HepG2 (cell line): ENCODE data around the gene ZC3H12A. TPM values are rescaled to one million over a fixed set of nuclear protein-coding genes. Genes with fewer than 3 reads are reported as not detected.

ENCODE experiments used
- BATF2 ChIP-seq: sonication (generic); formaldehyde crosslinking; IDR thresholded peaks from 2 replicates; pipeline ENCODE4 v1.8.0; 2022; ENCODE audit warnings: mild to moderate bottlenecking, missing genetic modification reagents, moderate library complexity
- FOXK1 ChIP-seq: sonication (generic); formaldehyde crosslinking; IDR thresholded peaks from 2 replicates; pipeline ENCODE4 v1.4.0; 2020; ENCODE audit warnings: low read depth, missing genetic modification reagents, borderline replicate concordance
- HIC2 ChIP-seq: sonication (generic); formaldehyde crosslinking; IDR thresholded peaks from 2 replicates; pipeline ENCODE4 v1.9.0; 2022; ENCODE audit warnings: low read depth, missing genetic modification reagents
- KLF16 ChIP-seq, 2 experiments: sonication (generic) in 1 of 2; formaldehyde crosslinking in 1 of 2; IDR thresholded peaks; 2 replicates each; pipeline versions ENCODE4 v1.6.1 to v1.8.0; 2016 to 2023; ENCODE audit warnings: missing genetic modification reagents in 2 of 2, missing compliant biosample characterization in 1 of 2
- KLF9 ChIP-seq: IDR thresholded peaks from 2 replicates; pipeline ENCODE4 v1.6.1; 2016; ENCODE audit warnings: low read depth
- MXI1 ChIP-seq: IDR thresholded peaks from 3 replicates; pipeline ENCODE4 v1.6.1; 2012; ENCODE audit warnings: low read depth, low read length, inconsistent platforms, borderline replicate concordance
- NCOA2 ChIP-seq: sonication (generic); formaldehyde crosslinking; IDR thresholded peaks from 2 replicates; pipeline ENCODE4 v1.8.0; 2022; ENCODE audit warnings: inconsistent platforms
- RFX3 ChIP-seq: IDR thresholded peaks from 2 replicates; pipeline ENCODE4 v1.6.1; 2016; ENCODE audit warnings: missing biosample characterization, missing genetic modification reagents
- SALL2 ChIP-seq: sonication (generic); formaldehyde crosslinking; IDR thresholded peaks from 2 replicates; pipeline ENCODE4 v1.8.1; 2023; ENCODE audit warnings: mild to moderate bottlenecking, missing genetic modification reagents, inconsistent platforms
- SOX5 ChIP-seq: IDR thresholded peaks from 2 replicates; pipeline ENCODE4 v1.6.1; 2016; ENCODE audit warnings: borderline replicate concordance
- SSRP1 ChIP-seq: IDR thresholded peaks from 2 replicates; pipeline ENCODE4 v1.6.1; 2016; ENCODE audit warnings: control low read depth
- ZFP41 ChIP-seq: sonication (generic); formaldehyde crosslinking; IDR thresholded peaks from 2 replicates; pipeline ENCODE4 v1.4.0; 2020; ENCODE audit warnings: mild to moderate bottlenecking, missing genetic modification reagents, borderline replicate concordance
- ZNF414 ChIP-seq: sonication (generic); formaldehyde crosslinking; IDR thresholded peaks from 2 replicates; pipeline ENCODE4 v1.5.0; 2020; ENCODE audit warnings: missing genetic modification reagents
- ZNF441 ChIP-seq: sonication (generic); formaldehyde crosslinking; IDR thresholded peaks from 2 replicates; pipeline ENCODE4 v1.7.0; 2021; ENCODE audit warnings: missing genetic modification reagents, borderline replicate concordance
- ZNF672 ChIP-seq: sonication (generic); formaldehyde crosslinking; IDR thresholded peaks from 2 replicates; pipeline ENCODE4 v1.8.1; 2022; ENCODE audit warnings: missing genetic modification reagents
- ZNF687 ChIP-seq: sonication (generic); formaldehyde crosslinking; IDR thresholded peaks from 2 replicates; pipeline ENCODE4 v1.5.1; 2020; ENCODE audit warnings: mild to moderate bottlenecking, missing genetic modification reagents, moderate library complexity
- ZNF704 ChIP-seq: sonication (generic); formaldehyde crosslinking; IDR thresholded peaks from 2 replicates; pipeline ENCODE4 v1.8.1; 2023; ENCODE audit warnings: mild to moderate bottlenecking, inconsistent platforms, moderate library complexity, missing genetic modification reagents, borderline replicate concordance
- ZSCAN5A ChIP-seq: sonication (generic); formaldehyde crosslinking; IDR thresholded peaks from 2 replicates; pipeline ENCODE4 v1.8.0; 2022; ENCODE audit warnings: mild to moderate bottlenecking, missing genetic modification reagents, borderline replicate concordance
- polyA plus RNA-seq, 8 experiments: library from polyadenylated mRNA; depleted of rRNA in 3 of 8; stranded (reverse) in 7 of 8; unstranded in 1 of 8; fragments of >200 nt; fragmentation: Illumina TruSeq in 4 of 8; extraction: Trizol in 4 of 8; gene quantifications; 2 replicates each; pipeline versions ENCODE4 v1.2.1 to v1.2.3, GENCODE V29; 2011 to 2016; ENCODE audit warnings: low read depth in 4 of 8, missing spikeins in 1 of 8, mixed read lengths in 1 of 8; ENCODE audit not compliant: insufficient read depth in 1 of 8
- total RNA-seq, 5 experiments: library from RNA; depleted of rRNA; stranded (reverse); fragments of >200 nt; fragmentation: Illumina TruSeq; extraction: Trizol; gene quantifications; 2 replicates each; pipeline ENCODE4 v1.2.3, GENCODE V29; 2016; ENCODE audit warnings: low read depth in 1 of 5

Gene ZC3H12A
- total and polyA plus RNA-seq, 2 of the 13 experiments (the other 11 are each of a cell fraction or from before 2014, with no cell fraction given), result 6.8 to 13.3 TPM

- TF ChIP-seq ZNF414 (CRISPR knock-in tag) (peak; percentile 94; the same call in 1 of the 2 replicates), SSRP1 (CRISPR knock-in tag) (peak; percentile 63; the same call in 1 of the 2 replicates), ZFP41 (CRISPR knock-in tag) (no peak), RFX3 (CRISPR knock-in tag) (0 out of 2 replicates have a peak, but pooled peaks have one; percentile 15), FOXK1 (peak; percentile 96), ZNF687 (CRISPR knock-in tag) (peak; percentile 97), KLF16 (CRISPR knock-in tag; IDR thresholded peaks at IDR 0.05) (peak in 1 of 2 experiments; percentile 74; a peak in 1 of 4 replicates), HIC2 (CRISPR knock-in tag) (peak; percentile 61; the same call in 1 of the 2 replicates), ZNF704 (CRISPR knock-in tag) (no peak), SOX5 (CRISPR knock-in tag) (peak; percentile 68; the same call in 1 of the 2 replicates), ZNF672 (no peak), ZNF441 (CRISPR knock-in tag) (peak; percentile 64; the same call in 1 of the 2 replicates), NCOA2 (CRISPR knock-in tag) (peak; percentile 75), SALL2 (CRISPR knock-in tag) (peak; percentile 78; the same call in 1 of the 2 replicates), MXI1 (peak; percentile 94; the same call in 2 of the 3 replicates), ZSCAN5A (CRISPR knock-in tag) (no peak), BATF2 (no peak), KLF9 (peak; percentile 40; the same call in 1 of the 2 replicates)
These were observed 5.1 kb downstream of the ZC3H12A start (continued) for GRCh38 chr1:37479255-37480124.
